NT2/D1 (cell line): Measurements from ENCODE around the gene DTNB.

ENCODE experiments used
- DNase-seq: peaks from one replicate; pipeline ENCODE4 v3.0.0-alpha.2; 2011; ENCODE audit warnings: low read depth, low spot score
- H3K27me3 ChIP-seq: 2 replicates; pipeline ENCODE4 v1.6.0; 2011; ENCODE audit warnings: mild to moderate bottlenecking; ENCODE audit not compliant: insufficient read length, insufficient read depth
- H3K36me3 ChIP-seq: 2 replicates; pipeline ENCODE4 v1.6.1; 2011; ENCODE audit warnings: mild to moderate bottlenecking, low read length, mixed read lengths; ENCODE audit not compliant: insufficient read depth, insufficient read length
- H3K4me1 ChIP-seq: 2 replicates; pipeline ENCODE4 v1.5.1; 2011; ENCODE audit not compliant: insufficient read depth, insufficient read length
- H3K4me3 ChIP-seq: 2 replicates; pipeline ENCODE4 v1.5.1; 2011; ENCODE audit warnings: low read depth; ENCODE audit not compliant: insufficient read length
- H3K9ac ChIP-seq: 2 replicates; pipeline ENCODE4 v1.6.0; 2011; ENCODE audit warnings: low read depth; ENCODE audit not compliant: insufficient read length
- H3K9me3 ChIP-seq: 2 replicates; pipeline ENCODE4 v1.5.1; 2011; ENCODE audit warnings: mild to moderate bottlenecking, low read length; ENCODE audit not compliant: insufficient read depth
- SUZ12 ChIP-seq: IDR thresholded peaks from 2 replicates; pipeline ENCODE4 v1.6.1; 2011; ENCODE audit not compliant: insufficient read length, insufficient read depth; ENCODE audit errors: extremely low read depth
- YY1 ChIP-seq: IDR thresholded peaks from 2 replicates; pipeline ENCODE4 v1.6.1; 2011; ENCODE audit not compliant: insufficient read length, insufficient read depth
- ZNF274 ChIP-seq: IDR thresholded peaks from 2 replicates; pipeline ENCODE4 v1.6.1; 2011; ENCODE audit warnings: mild to moderate bottlenecking, low read depth, low read length

The DTNB gene

GRCh38 chr2:25356088-25356487 lies 317.3 kb downstream of the DTNB start:
- Histone ChIP-seq H3K27me3 (no peaks in the 10 kb centered on the region), H3K4me1 (peaks cover 9% of the 10 kb centered on the region), H3K9me3 (no peaks in the 10 kb centered on the region), H3K4me3 (no peak overlapping the region), H3K9ac (no peak overlapping the region), H3K36me3 (no peaks in the 10 kb centered on the region)
- TF ChIP-seq SUZ12: no peak
- TF ChIP-seq ZNF274: no peak
- TF ChIP-seq YY1: no peak
- DNase-seq: no peak

- no peak for DNase-seq
- peaks cover 9% of the 10 kb centered on the region for H3K4me1 ChIP-seq
- TF ChIP-seq YY1: no peak
- no peak for TF ChIP-seq SUZ12
- TF ChIP-seq ZNF274: no peak
- H3K27me3 ChIP-seq: no peaks in the 10 kb centered on the region
- H3K9me3 ChIP-seq: no peaks in the 10 kb centered on the region
- H3K4me3 ChIP-seq: no peak overlapping the region
- H3K36me3 ChIP-seq: no peaks in the 10 kb centered on the region
- no peak overlapping the region for H3K9ac ChIP-seq
Measured at GRCh38 chr2:25355270-25355669, 318.1 kb downstream of the DTNB start.

- H3K9ac ChIP-seq: no peak overlapping the region
- no peak for TF ChIP-seq SUZ12
- TF ChIP-seq ZNF274: no peak
- no peak for TF ChIP-seq YY1
- H3K27me3 ChIP-seq: no peaks in the 10 kb centered on the region
- H3K4me3 ChIP-seq: no peak overlapping the region
- no peak for DNase-seq
- H3K36me3 ChIP-seq: no peaks in the 10 kb centered on the region
- H3K9me3 ChIP-seq: no peaks in the 10 kb centered on the region
- peaks cover 8% of the 10 kb centered on the region for H3K4me1 ChIP-seq
Measured at GRCh38 chr2:25354116-25354515, 319.3 kb downstream of the DTNB start.

- H3K9me3 ChIP-seq: no peaks in the 10 kb centered on the region
- H3K9ac ChIP-seq: no peak overlapping the region
- H3K36me3 ChIP-seq: no peaks in the 10 kb centered on the region
- TF ChIP-seq YY1 (no peak), SUZ12 (no peak), ZNF274 (no peak)
- no peaks in the 10 kb centered on the region for H3K27me3 ChIP-seq
- no peak for DNase-seq
- no peak overlapping the region for H3K4me3 ChIP-seq
- H3K4me1 ChIP-seq: peaks cover 6% of the 10 kb centered on the region
Measured at GRCh38 chr2:25349397-25349796, 324.0 kb downstream of the DTNB start.

- no peak overlapping the region for H3K4me3 ChIP-seq
- peaks cover 8% of the 10 kb centered on the region for H3K4me1 ChIP-seq
- TF ChIP-seq YY1: no peak
- TF ChIP-seq SUZ12: no peak
- TF ChIP-seq ZNF274: no peak
- no peak for DNase-seq
- no peaks in the 10 kb centered on the region for H3K36me3 ChIP-seq
- H3K9me3 ChIP-seq: no peaks in the 10 kb centered on the region
- H3K9ac ChIP-seq: no peak overlapping the region
- H3K27me3 ChIP-seq: peaks cover 14% of the 10 kb centered on the region
Measured at GRCh38 chr2:25347846-25348245, 325.5 kb downstream of the DTNB start.

- H3K9me3 ChIP-seq: no peaks in the 10 kb centered on the region
- no peak overlapping the region for H3K4me3 ChIP-seq
- no peaks in the 10 kb centered on the region for H3K36me3 ChIP-seq
- no peak overlapping the region for H3K9ac ChIP-seq
- H3K27me3 ChIP-seq: peaks cover 14% of the 10 kb centered on the region
- peaks cover 8% of the 10 kb centered on the region for H3K4me1 ChIP-seq
- DNase-seq: no peak
- TF ChIP-seq YY1 (no peak), ZNF274 (no peak)
Measured at GRCh38 chr2:25347205-25347815, 326.1 kb downstream of the DTNB start.

- Histone ChIP-seq H3K27me3 (peaks cover 14% of the 10 kb centered on the region), H3K9me3 (no peaks in the 10 kb centered on the region), H3K36me3 (no peaks in the 10 kb centered on the region), H3K9ac (no peak overlapping the region), H3K4me3 (no peak overlapping the region), H3K4me1 (peaks cover 13% of the 10 kb centered on the region)
- TF ChIP-seq ZNF274 (no peak), SUZ12 (no peak), YY1 (no peak)
- no peak for DNase-seq
Measured at GRCh38 chr2:25343187-25343825, 330.1 kb downstream of the DTNB start.
